ENCODE results near the gene SUMF2.
"Not testable (repeated sequence)": the region's sequence is repeated elsewhere in the genome, so short reads cannot be mapped to it uniquely, and the experiment has no call there.

SUMF2 gene

GRCh38 chr7:56066376-56066775 lies 2.3 kb downstream of the SUMF2 start:
- DNase-seq: not testable (repeated sequence)

GRCh38 chr7:56074371-56074791 lies 10.3 kb downstream of the SUMF2 start:
- DNase-seq: peak; percentile 73

DNA sequence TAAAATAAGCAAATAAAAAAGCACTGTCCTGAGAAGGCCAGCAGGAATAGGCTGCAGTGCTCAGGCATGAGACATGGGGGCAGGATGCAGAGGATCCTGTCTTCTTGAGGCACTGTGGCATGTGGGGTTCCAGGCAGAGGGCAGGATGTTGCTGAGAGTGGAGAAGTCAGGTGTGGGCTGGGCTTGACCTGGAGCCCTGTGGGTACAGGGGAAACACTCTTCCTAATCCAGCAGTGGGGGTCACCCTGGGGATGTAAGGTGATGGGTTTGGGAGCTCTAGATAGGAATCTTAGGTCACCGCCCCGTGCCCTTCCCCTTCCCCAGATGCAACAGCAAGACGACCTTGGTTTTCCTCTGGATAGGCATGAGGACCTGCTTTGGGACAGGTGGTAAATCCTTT lies 13.6 kb downstream of the SUMF2 start:
- no peak for DNase-seq

- DNase-seq: no peak
Measured at GRCh38 chr7:56078196-56078595, 14.1 kb downstream of the SUMF2 start.

DNA sequence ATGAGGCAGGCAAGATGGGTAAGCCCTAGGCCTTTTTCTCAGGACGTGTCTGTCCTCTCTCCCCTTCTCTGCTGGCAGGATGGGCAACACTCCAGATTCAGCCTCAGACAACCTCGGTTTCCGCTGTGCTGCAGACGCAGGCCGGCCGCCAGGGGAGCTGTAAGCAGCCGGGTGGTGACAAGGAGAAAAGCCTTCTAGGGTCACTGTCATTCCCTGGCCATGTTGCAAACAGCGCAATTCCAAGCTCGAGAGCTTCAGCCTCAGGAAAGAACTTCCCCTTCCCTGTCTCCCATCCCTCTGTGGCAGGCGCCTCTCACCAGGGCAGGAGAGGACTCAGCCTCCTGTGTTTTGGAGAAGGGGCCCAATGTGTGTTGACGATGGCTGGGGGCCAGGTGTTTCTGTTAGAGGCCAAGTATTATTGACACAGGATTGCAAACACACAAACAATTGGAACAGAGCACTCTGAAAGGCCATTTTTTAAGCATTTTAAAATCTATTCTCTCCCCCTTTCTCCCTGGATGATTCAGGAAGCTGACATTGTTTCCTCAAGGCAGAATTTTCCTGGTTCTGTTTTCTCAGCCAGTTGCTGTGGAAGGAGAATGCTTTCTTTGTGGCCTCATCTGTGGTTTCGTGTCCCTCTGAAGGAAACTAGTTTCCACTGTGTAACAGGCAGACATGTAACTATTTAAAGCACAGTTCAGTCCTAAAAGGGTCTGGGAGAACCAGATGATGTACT lies 15.5 kb downstream of the SUMF2 start:
- peak; percentile 52 for DNase-seq

DNA sequence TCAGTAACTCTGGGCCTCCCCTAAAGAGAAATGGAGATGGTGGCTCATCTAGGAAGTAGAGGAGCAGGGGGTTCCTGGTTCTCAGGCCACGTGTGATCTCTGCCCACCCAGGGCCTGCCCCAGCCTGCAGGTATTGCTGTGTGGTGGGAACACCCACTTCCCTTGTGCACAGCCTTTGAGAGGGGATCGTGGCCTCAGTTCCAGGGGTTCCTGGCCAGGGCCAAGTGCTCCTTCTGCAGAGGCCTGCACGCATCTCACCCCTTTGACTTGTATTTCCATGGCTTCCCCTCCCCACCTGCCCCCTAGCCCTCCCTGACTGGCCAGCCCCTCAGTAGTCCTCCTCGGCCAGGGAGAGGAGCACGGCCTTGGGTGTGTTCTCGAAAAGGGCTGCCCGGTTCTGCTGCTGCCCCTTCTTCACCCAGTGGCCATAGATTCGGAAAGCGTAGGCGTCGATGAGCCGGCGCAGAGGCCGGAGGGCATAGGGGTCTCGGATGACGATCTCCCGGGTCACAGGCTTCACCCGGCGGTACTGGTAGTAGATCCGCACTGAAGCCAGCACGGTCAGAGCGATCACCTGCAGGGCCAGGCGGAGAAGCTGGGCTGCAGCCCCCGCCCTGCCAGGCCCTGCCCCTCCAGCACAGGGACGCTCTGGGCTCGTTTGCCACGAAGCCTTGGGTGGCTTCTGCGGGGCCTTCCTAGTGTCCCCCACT lies 16.8 kb downstream of the SUMF2 start:
- DNase-seq: not testable (repeated sequence)

DNA sequence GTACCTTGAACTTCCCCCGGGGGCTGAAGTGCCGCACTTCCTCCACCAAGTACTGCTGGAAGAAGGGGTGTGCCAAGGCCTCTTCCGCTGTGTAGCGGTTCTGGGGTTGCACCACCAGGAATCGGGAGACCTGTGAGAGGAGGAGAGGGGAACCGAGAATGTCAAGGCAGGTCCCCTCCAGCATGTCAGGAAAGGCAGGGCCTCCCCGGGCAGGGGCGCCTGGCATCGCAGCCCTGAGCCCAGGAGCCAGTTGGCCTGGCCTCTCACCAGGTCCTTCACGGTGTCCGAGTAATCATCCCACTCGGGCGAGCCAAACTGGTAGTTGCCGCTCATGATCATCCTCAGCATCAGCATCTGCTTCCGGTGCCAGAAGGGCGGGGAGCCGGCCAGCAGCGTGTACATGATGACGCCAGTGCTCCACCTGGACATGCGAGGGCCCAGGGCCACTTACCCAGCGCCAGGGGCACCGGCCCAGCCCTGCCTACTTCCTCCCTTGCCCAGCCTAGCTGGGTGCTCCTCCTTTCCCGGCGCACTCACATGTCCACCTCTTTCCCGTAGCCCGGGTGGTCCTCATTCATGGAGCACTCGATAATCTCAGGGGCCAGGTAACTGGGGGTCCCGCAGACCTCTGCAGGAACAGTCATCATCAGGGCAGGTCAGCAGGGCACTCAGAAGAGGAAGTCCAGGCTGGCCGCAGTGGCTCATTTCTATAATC lies 17.7 kb downstream of the SUMF2 start:
- DNase-seq: no peak

GRCh38 chr7:56083150-56083785 lies 19.2 kb downstream of the SUMF2 start:
- DNase-seq: no peak

- no peak for DNase-seq
Measured at GRCh38 chr7:56086761-56087160, 22.7 kb downstream of the SUMF2 start.

GRCh38 chr7:56087445-56087844 lies 23.4 kb downstream of the SUMF2 start:
- DNase-seq: no peak

GRCh38 chr7:56091591-56091990 lies 27.5 kb downstream of the SUMF2 start:
- no peak for DNase-seq

DNA sequence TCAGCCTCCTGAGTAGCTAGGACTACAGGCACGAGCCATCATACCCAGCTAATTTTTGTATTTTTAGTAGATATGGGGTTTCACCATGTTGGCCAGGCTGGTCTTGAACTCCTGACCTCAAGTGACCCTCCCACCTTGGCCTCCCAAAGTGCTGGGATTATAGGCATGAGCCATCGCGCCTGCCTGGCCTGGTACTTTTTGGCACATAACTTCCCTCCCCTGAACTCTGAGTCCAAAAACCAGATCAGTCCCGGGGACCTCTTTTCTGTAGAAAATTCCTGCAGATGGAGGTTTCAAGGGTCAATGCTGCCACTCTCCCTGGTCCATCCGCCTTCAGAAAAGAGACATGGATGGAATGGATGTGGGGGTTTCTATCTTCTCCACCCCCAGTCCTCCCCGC lies 28.3 kb downstream of the SUMF2 start:
- DNase-seq: not testable (repeated sequence)

DNA sequence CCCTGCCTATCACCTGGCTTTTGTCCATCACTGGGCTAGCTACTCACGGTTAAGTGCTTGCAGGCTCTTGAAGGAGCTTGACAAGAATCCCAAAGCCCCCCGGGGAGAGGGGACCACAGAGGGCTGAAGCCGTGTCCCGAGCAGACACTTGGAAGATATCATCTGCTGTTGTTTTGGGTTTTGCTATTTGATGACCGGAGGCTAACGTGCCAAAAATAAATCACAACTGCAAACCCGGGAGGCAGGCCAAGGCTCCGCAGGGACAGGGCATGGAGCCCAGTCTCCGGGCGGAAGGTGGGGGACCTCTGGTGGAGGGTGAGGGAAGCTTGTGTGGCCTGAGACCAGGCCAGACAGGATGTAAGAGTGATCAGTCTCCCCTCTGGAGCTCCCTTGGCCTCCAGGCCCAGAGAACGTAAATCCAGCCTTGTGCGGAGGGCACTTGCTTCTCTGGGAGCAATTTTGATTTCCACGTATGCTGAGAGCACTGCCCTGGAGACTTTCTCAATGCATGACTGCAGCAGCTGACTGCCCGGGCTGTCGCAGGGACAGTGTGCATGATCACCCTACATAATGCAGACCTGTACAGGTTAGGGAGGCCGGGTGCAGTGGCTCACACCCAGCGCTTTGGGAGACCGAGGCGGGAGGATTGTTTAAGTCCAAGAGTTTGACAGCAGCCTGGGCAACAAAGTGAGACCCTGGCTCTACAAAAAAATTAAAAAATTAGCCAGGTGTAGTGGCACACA lies 28.9 kb downstream of the SUMF2 start, which contains the start of gene PHKG1:
TSS of gene PHKG1 (minus strand) at position 164 of the 743 bp plus-strand sequence. CDS start 4,011 bp downstream, outside the sequence.
- DNase-seq: peak; percentile 80

DNA sequence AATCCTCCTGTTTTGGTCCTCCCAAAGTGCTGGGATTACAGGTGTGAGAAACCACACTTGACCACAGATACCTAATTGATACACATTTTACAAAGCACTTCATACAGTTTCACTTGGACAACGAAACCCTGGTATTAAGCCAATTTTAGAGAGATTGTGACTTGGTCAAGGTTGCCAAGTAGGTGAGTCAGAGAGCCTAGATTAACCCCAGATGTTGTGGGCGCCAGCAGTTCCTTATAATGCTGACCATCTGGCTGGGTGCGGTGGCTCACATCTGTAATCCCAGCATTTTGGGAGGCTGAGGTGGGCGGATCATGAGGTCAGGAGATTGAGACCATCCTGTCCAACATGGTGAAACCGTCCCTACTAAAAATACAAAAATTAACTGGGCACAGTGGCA lies 33.6 kb downstream of the SUMF2 start:
- DNase-seq: peak; percentile 94

DNA sequence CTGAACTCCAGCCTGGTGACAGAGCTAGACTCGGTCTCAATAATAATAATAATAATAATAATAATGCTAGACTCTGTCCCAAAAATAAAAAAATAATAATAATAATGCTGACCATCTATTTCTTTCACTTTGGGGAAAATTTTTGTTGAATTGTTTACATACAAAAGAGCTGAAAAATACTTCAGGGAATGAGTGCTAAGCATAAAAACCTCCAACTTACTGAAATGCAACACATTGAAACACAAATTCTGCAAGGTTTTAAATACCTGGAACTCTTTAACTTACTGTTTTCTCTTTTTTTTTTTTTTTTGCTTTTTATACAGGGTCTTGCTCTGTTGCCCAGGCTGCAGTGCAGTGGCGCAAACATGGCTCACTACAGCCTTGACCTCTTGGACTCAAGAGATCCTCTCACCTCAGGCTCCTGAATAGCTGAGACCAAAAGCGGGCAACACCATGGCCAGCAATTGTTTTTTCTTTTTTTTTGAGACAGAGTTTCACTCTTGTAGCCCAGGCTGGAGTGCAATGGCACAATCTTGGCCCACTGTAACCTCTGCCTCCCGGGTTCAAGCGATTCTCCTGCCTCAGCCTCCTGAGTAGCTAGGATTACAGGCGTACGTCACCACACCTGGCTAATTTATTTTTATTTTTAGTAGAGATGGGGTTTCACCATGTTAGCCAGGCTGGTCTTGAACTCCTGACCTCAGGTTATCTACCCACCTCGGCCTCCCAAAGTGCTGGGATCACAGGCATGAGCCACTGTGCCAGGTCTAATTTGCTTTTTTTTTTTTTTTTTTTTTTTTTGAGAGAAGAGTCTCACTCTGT lies 34.3 kb downstream of the SUMF2 start:
- not testable (repeated sequence) for DNase-seq

DNA sequence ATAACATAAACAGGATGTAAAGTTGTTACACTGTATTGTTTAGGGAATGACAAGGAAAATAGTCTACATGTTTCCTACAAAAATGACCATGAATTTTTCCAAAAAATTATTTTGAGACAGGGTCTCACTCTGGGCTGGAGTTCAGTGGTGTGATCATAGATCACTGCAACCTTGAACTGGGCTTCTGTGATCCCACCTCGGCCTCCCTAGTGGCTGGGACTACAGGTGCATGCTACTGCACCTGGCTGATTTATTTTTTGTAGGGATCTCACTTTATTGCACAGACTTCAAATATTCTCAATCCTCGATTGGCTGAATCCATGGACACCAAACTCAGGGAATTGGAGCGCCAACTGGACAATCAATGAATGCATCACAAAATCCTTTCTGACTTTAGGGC lies 35.6 kb downstream of the SUMF2 start:
- DNase-seq: no peak

GRCh38 chr7:56104138-56104537 lies 40.1 kb downstream of the SUMF2 start:
- not testable (repeated sequence) for DNase-seq

- peak; percentile 80 for DNase-seq
Measured at GRCh38 chr7:56105508-56105907, 41.4 kb downstream of the SUMF2 start.

- DNase-seq: peak; percentile 99
Measured at GRCh38 chr7:56106108-56107073, 42.3 kb downstream of the SUMF2 start, which contains the start of gene CHCHD2. CHCHD2 (minus strand) TSS chr7:56106476; CDS start chr7:56106413, 63 bp downstream.

- no peak for DNase-seq
Measured at GRCh38 chr7:56107954-56108258, 43.8 kb downstream of the SUMF2 start.

All from HCEC 1CT (cell line).